PC-3 (cell line): ENCODE data around the gene PRKG2. TPM values are rescaled to one million over a fixed set of nuclear protein-coding genes. Genes with fewer than 3 reads are reported as not detected.

ENCODE experiments used
- ATAC-seq: fragments of 200-7000 bp; cut with Tn5 transposase; 2 replicates; pipeline ENCODE4 v1.9.1; 2020; ENCODE audit warnings: mild to moderate bottlenecking, moderate library complexity
- BruUV-seq: library from RNA; stranded (reverse); fragments of 400-500 nt; replicated peaks from 2 replicates; lab custom pipeline; 2021; lab: Mats Ljungman, UMichigan
- CTCF ChIA-PET: fragments of 300-600 bp; sonication (Branson Sonifier 250); formaldehyde crosslinking; loops from one replicate; lab custom pipeline; 2022; ENCODE audit warnings: antibody characterized with exemption; lab: Charles Lee
- POLR2A ChIA-PET: fragments of 300-600 bp; sonication (Branson Sonifier 250); formaldehyde crosslinking; loops from one replicate; lab custom pipeline; 2022; ENCODE audit warnings: antibody characterized with exemption; ENCODE audit not compliant: unreplicated experiment; lab: Charles Lee
- DNase-seq: peaks from one replicate; pipeline ENCODE4 v3.0.0-alpha.2; 2015
- H2AFZ ChIP-seq: fragments of 300-600 bp; sonication (generic); 2 replicates; pipeline ENCODE4 v1.6.0; 2016; ENCODE audit warnings: antibody characterized with exemption, low read length
- H3F3A ChIP-seq: fragments of 300-600 bp; sonication (generic); one replicate; pipeline ENCODE4 v1.6.0; 2017; ENCODE audit warnings: antibody characterized with exemption, low read length, control low read depth, mild to moderate bottlenecking; ENCODE audit not compliant: unreplicated experiment
- H3K27ac ChIP-seq: fragments of 300-600 bp; sonication (generic); 2 replicates; pipeline ENCODE4 v1.5.1; 2016; ENCODE audit warnings: mild to moderate bottlenecking, low read length
- H3K27me3 ChIP-seq: fragments of 300-600 bp; sonication (generic); 2 replicates; pipeline ENCODE4 v1.6.1; 2016; ENCODE audit warnings: low read length, mixed read lengths
- H3K36me3 ChIP-seq: fragments of 300-600 bp; sonication (generic); 2 replicates; pipeline ENCODE4 v1.6.1; 2016; ENCODE audit warnings: low read depth, mixed run types, low read length, mixed read lengths
- H3K4me1 ChIP-seq: fragments of 300-600 bp; sonication (generic); 2 replicates; pipeline ENCODE4 v1.5.1; 2016; ENCODE audit warnings: low read length; ENCODE audit not compliant: insufficient read depth
- H3K4me2 ChIP-seq: fragments of 300-600 bp; sonication (generic); 2 replicates; pipeline ENCODE4 v1.6.0; 2016; ENCODE audit warnings: low read length
- H3K4me3 ChIP-seq: fragments of 300-600 bp; sonication (generic); 2 replicates; pipeline ENCODE4 v1.5.1; 2016; ENCODE audit warnings: mild to moderate bottlenecking, low read length, mixed read lengths
- H3K79me2 ChIP-seq: fragments of 300-600 bp; sonication (generic); 2 replicates; pipeline ENCODE4 v1.6.1; 2017; ENCODE audit warnings: low read length, mixed read lengths
- H3K9ac ChIP-seq: fragments of 300-600 bp; sonication (generic); 2 replicates; pipeline ENCODE4 v1.6.0; 2016; ENCODE audit warnings: mild to moderate bottlenecking, low read length
- H3K9me2 ChIP-seq: fragments of 300-600 bp; sonication (generic); replicated peaks from 2 replicates; pipeline ENCODE4 v1.6.1; 2016; ENCODE audit warnings: mixed run types, low read length, mixed read lengths
- H3K9me3 ChIP-seq: fragments of 300-600 bp; sonication (generic); 2 replicates; pipeline ENCODE4 v1.6.1; 2016; ENCODE audit warnings: low read length, mixed read lengths
- H4K20me1 ChIP-seq: fragments of 300-600 bp; sonication (generic); 2 replicates; pipeline ENCODE4 v1.6.1; 2016; ENCODE audit warnings: low read length, mixed read lengths
- CTCF ChIP-seq: fragments of 300-600 bp; sonication (generic); conservative IDR thresholded peaks from 2 replicates; pipeline ENCODE4 v1.5.1; 2017; ENCODE audit warnings: antibody characterized with exemption, low read depth, mild to moderate bottlenecking, low read length
- EZH2 ChIP-seq: fragments of 300-600 bp; sonication (generic); IDR thresholded peaks from one replicate; pipeline ENCODE4 v1.6.1; 2017; ENCODE audit warnings: antibody characterized with exemption, mild to moderate bottlenecking, low read length; ENCODE audit not compliant: unreplicated experiment
- EZH2phosphoT487 ChIP-seq: fragments of 300-600 bp; sonication (generic); IDR thresholded peaks from 2 replicates; pipeline ENCODE4 v1.6.1; 2018; ENCODE audit warnings: mild to moderate bottlenecking, antibody characterized with exemption, low read length, borderline replicate concordance
- intact Hi-C: fragments of 100-400 bp; cut with micrococcal nuclease; formaldehyde crosslinking; loops from 2 replicates; pipeline ENCODE4 v1.9.0; 2023
- total RNA-seq: library from RNA; depleted of rRNA; stranded (reverse); fragments of >200 nt; gene quantifications from 2 replicates; pipeline ENCODE4 v1.2.3, GENCODE V29; 2014

PRKG2 gene
- total RNA-seq, 1 experiment from 2014 or later = 0.55 TPM

- no TSS peak for BruUV-seq
- Histone ChIP-seq H3F3A (no peaks in the 10 kb centered on the region), H3K27ac (no peak overlapping the region), H3K4me1 (no peaks in the 10 kb centered on the region), H3K4me2 (no peak overlapping the region), H2AFZ (no peak overlapping the region), H3K9me2 (no peaks in the 10 kb centered on the region), H3K79me2 (no peaks in the 10 kb centered on the region), H3K36me3 (no peaks in the 10 kb centered on the region), H4K20me1 (no peaks in the 10 kb centered on the region), H3K4me3 (no peak overlapping the region), H3K9me3 (no peaks in the 10 kb centered on the region), H3K9ac (no peak overlapping the region), H3K27me3 (no peaks in the 10 kb centered on the region)
- TF ChIP-seq EZH2 (no peak), CTCF (peak; percentile 67), EZH2phosphoT487 (no peak)
- ChIA-PET CTCF (interaction anchor here (1.0 kb wide), 1 partner anchor 267 kb away, joined by 7 read pairs; no protein-coding TSS in a partner anchor), POLR2A (no interaction called here)
- DNase-seq = peak; percentile 65
- intact Hi-C loops = loop anchor here (1.0 to 5.0 kb wide), 5 partner anchors 53 to 288 kb away; partner anchors contain the start of gene PRKG2
- ATAC-seq = peak; percentile 96
Measured at GRCh38 chr4:81084029-81084428, 131.0 kb downstream of the PRKG2 start.

GRCh38 chr4:81081156-81081555, 133.9 kb downstream of the PRKG2 start:
- CTCF ChIA-PET = no interaction called here
- POLR2A ChIA-PET = no interaction called here

More at GRCh38 chr4:81081156-81081555, 133.9 kb downstream of the PRKG2 start:
- intact Hi-C loops = loop anchor here (5.0 kb wide), 3 partner anchors 136 to 291 kb away; partner anchors contain the start of gene PRKG2
- BruUV-seq = no TSS peak
- Histone ChIP-seq H3K36me3 (no peaks in the 10 kb centered on the region), H3K9ac (no peak overlapping the region), H3K4me3 (no peak overlapping the region), H3F3A (no peaks in the 10 kb centered on the region), H2AFZ (no peak overlapping the region), H4K20me1 (no peaks in the 10 kb centered on the region), H3K9me3 (no peaks in the 10 kb centered on the region), H3K4me1 (no peaks in the 10 kb centered on the region), H3K4me2 (no peak overlapping the region), H3K79me2 (no peaks in the 10 kb centered on the region), H3K27ac (no peak overlapping the region), H3K9me2 (no peaks in the 10 kb centered on the region), H3K27me3 (no peaks in the 10 kb centered on the region)
- ATAC-seq (no peak), DNase-seq (no peak)
- TF ChIP-seq CTCF = no peak
- no peak for TF ChIP-seq EZH2
- no peak for TF ChIP-seq EZH2phosphoT487
